IgD-negative memory B cell (primary cell): Measurements from ENCODE around the gene PSMD6. TPM values are rescaled to one million over a fixed set of nuclear protein-coding genes. Genes with fewer than 3 reads are reported as not detected.

Source experiments
- H3K27ac Mint-ChIP-seq, 3 donors: one replicate each; pipeline ENCODE4 v1.8.0; 2020 to 2022; ENCODE audit warnings: mild to moderate bottlenecking in 3 of 3, mixed read lengths in 3 of 3, moderate library complexity in 1 of 3
- H3K27me3 Mint-ChIP-seq: one replicate; pipeline ENCODE4 v1.8.0; 2021; ENCODE audit warnings: mixed read lengths
- H3K36me3 Mint-ChIP-seq: one replicate; pipeline ENCODE4 v1.8.0; 2020; ENCODE audit warnings: mild to moderate bottlenecking, mixed read lengths
- H3K4me1 Mint-ChIP-seq, 3 donors: one replicate each; pipeline ENCODE4 v1.8.0; 2020 to 2022; ENCODE audit warnings: mixed read lengths in 3 of 3, mild to moderate bottlenecking in 1 of 3
- H3K4me3 Mint-ChIP-seq, 4 donors: one replicate each; pipeline ENCODE4 v1.8.0; 2020 to 2022; ENCODE audit warnings: mild to moderate bottlenecking in 4 of 4, mixed read lengths in 4 of 4, moderate library complexity in 3 of 4
- H3K9me3 Mint-ChIP-seq, 3 donors: one replicate each; pipeline ENCODE4 v1.8.0; 2020 to 2021; ENCODE audit warnings: mixed read lengths in 3 of 3, mild to moderate bottlenecking in 1 of 3
- polyA plus RNA-seq: library from polyadenylated mRNA; unstranded; fragments of 300-500 nt; fragmentation: Illumina TruSeq; gene quantifications from one replicate; pipeline ENCODE4 v1.2.3, GENCODE V29; 2021

PSMD6 gene
- polyA plus RNA-seq, 1 donor from 2014 or later, result 97.6 TPM

GRCh38 chr3:64031540-64032508 is 8.5 kb upstream of the PSMD6 start:
- Mint-ChIP-seq H3K27me3 (peaks cover 10% of the 10 kb centered on the region), H3K27ac (no peak overlapping the region)

GRCh38 chr3:64030741-64031140 is 7.4 kb upstream of the PSMD6 start:
- H3K27ac Mint-ChIP-seq, result peak overlapping the region in 1 of 3 donors; percentile 73
- peaks cover 2 to 6% (median 4%) of the 10 kb centered on the region in 3 donors for H3K9me3 Mint-ChIP-seq
- peak overlapping the region; percentile 42 to 93 (median 88) for H3K4me3 Mint-ChIP-seq
- H3K36me3 Mint-ChIP-seq, result no peaks in the 10 kb centered on the region
- peaks cover 10% of the 10 kb centered on the region for H3K27me3 Mint-ChIP-seq
- H3K4me1 Mint-ChIP-seq, result peaks cover 4 to 13% (median 6%) of the 10 kb centered on the region in 3 donors

More at GRCh38 chr3:64031540-64032508, 8.5 kb upstream of the PSMD6 start:
- Mint-ChIP-seq H3K36me3 (no peaks in the 10 kb centered on the region), H3K4me1 (peaks cover 4 to 13% (median 6%) of the 10 kb centered on the region in 3 donors), H3K4me3 (peak overlapping the region in 1 of 4 donors; percentile 2), H3K9me3 (peaks cover 2 to 6% (median 4%) of the 10 kb centered on the region in 3 donors)

GRCh38 chr3:64029287-64029686 is 6.0 kb upstream of the PSMD6 start:
- H3K27ac Mint-ChIP-seq, result no peak overlapping the region
- H3K36me3 Mint-ChIP-seq, result no peaks in the 10 kb centered on the region
- peaks cover under 1 to 3% (median 2%) of the 10 kb centered on the region in 3 donors for H3K9me3 Mint-ChIP-seq
- peaks cover 10% of the 10 kb centered on the region for H3K27me3 Mint-ChIP-seq
- H3K4me1 Mint-ChIP-seq, result peaks cover 4 to 13% (median 6%) of the 10 kb centered on the region in 3 donors
- peak overlapping the region in 1 of 4 donors; percentile 59 for H3K4me3 Mint-ChIP-seq

GRCh38 chr3:64028754-64029153 is 5.5 kb upstream of the PSMD6 start:
- peaks cover 8 to 15% (median 8%) of the 10 kb centered on the region in 3 donors for H3K4me1 Mint-ChIP-seq

GRCh38 chr3:64027658-64028057 is 4.4 kb upstream of the PSMD6 start:
- Mint-ChIP-seq H3K36me3 (no peaks in the 10 kb centered on the region), H3K4me1 (peaks cover 11 to 20% (median 12%) of the 10 kb centered on the region in 3 donors), H3K9me3 (no peaks in the 10 kb centered on the region), H3K27me3 (peaks cover 10% of the 10 kb centered on the region), H3K4me3 (no peak overlapping the region), H3K27ac (peak overlapping the region in 1 of 3 donors; percentile 42)

More at GRCh38 chr3:64028754-64029153, 5.5 kb upstream of the PSMD6 start:
- Mint-ChIP-seq H3K27me3 (peaks cover 10% of the 10 kb centered on the region), H3K27ac (no peak overlapping the region), H3K4me3 (peak overlapping the region in 2 of 4 donors; percentile 13 to 59), H3K36me3 (no peaks in the 10 kb centered on the region), H3K9me3 (no peaks in the 10 kb centered on the region)

GRCh38 chr3:64026346-64026745 is 3.1 kb upstream of the PSMD6 start:
- no peaks in the 10 kb centered on the region for H3K9me3 Mint-ChIP-seq
- H3K4me1 Mint-ChIP-seq, result peaks cover 12 to 18% (median 17%) of the 10 kb centered on the region in 3 donors
- no peak overlapping the region for H3K27ac Mint-ChIP-seq
- peaks cover 8% of the 10 kb centered on the region for H3K27me3 Mint-ChIP-seq
- H3K36me3 Mint-ChIP-seq, result no peaks in the 10 kb centered on the region
- peak overlapping the region in 1 of 4 donors; percentile 30 for H3K4me3 Mint-ChIP-seq

GRCh38 chr3:64023861-64024223 is 548 bp upstream of the PSMD6 start:
- peaks cover 7 to 19% (median 15%) of the 10 kb centered on the region in 3 donors for H3K4me1 Mint-ChIP-seq

GRCh38 chr3:64022451-64023186 is 675 bp downstream of the PSMD6 start:
- Mint-ChIP-seq H3K9me3 (no peaks in the 10 kb centered on the region), H3K27me3 (no peaks in the 10 kb centered on the region), H3K4me1 (peaks cover 7 to 19% (median 15%) of the 10 kb centered on the region in 3 donors), H3K36me3 (peaks cover 3% of the 10 kb centered on the region), H3K27ac (peak overlapping the region; percentile 87 to 94 (median 91)), H3K4me3 (peak overlapping the region; percentile 91 to 96 (median 94))

More at GRCh38 chr3:64023861-64024223, 548 bp upstream of the PSMD6 start:
- Mint-ChIP-seq H3K27me3 (peaks cover 5% of the 10 kb centered on the region), H3K27ac (peak overlapping the region; percentile 87 to 94 (median 91)), H3K4me3 (peak overlapping the region; percentile 91 to 96 (median 94)), H3K36me3 (peaks cover 3% of the 10 kb centered on the region), H3K9me3 (no peaks in the 10 kb centered on the region)

GRCh38 chr3:64021922-64022321 is 1.4 kb downstream of the PSMD6 start:
- no peaks in the 10 kb centered on the region for H3K9me3 Mint-ChIP-seq
- H3K4me1 Mint-ChIP-seq, result peaks cover 11 to 19% (median 15%) of the 10 kb centered on the region in 3 donors
- H3K36me3 Mint-ChIP-seq, result peaks cover 3% of the 10 kb centered on the region
- H3K4me3 Mint-ChIP-seq, result peak overlapping the region; percentile 48 to 96 (median 92)
- H3K27ac Mint-ChIP-seq, result peak overlapping the region; percentile 87 to 94 (median 91)
- no peaks in the 10 kb centered on the region for H3K27me3 Mint-ChIP-seq

GRCh38 chr3:64019879-64020278 is 3.4 kb downstream of the PSMD6 start:
- Mint-ChIP-seq H3K4me1 (peaks cover 13 to 19% (median 15%) of the 10 kb centered on the region in 3 donors), H3K4me3 (no peak overlapping the region), H3K27me3 (no peaks in the 10 kb centered on the region), H3K9me3 (no peaks in the 10 kb centered on the region), H3K36me3 (peaks cover 3% of the 10 kb centered on the region), H3K27ac (no peak overlapping the region)

GRCh38 chr3:64019271-64019670 is 4.0 kb downstream of the PSMD6 start:
- peaks cover 6% of the 10 kb centered on the region for H3K36me3 Mint-ChIP-seq
- H3K9me3 Mint-ChIP-seq, result no peaks in the 10 kb centered on the region
- H3K27me3 Mint-ChIP-seq, result no peaks in the 10 kb centered on the region
- no peak overlapping the region for H3K27ac Mint-ChIP-seq
- no peak overlapping the region for H3K4me3 Mint-ChIP-seq
- H3K4me1 Mint-ChIP-seq, result peaks cover 13 to 20% (median 20%) of the 10 kb centered on the region in 3 donors

- peaks cover 6 to 11% (median 9%) of the 10 kb centered on the region in 3 donors for H3K4me1 Mint-ChIP-seq
- H3K27ac Mint-ChIP-seq, result peak overlapping the region in 2 of 3 donors; percentile 52 to 81
- H3K27me3 Mint-ChIP-seq, result no peaks in the 10 kb centered on the region
- H3K4me3 Mint-ChIP-seq, result peak overlapping the region in 1 of 4 donors; percentile 41
- H3K36me3 Mint-ChIP-seq, result peaks cover 10% of the 10 kb centered on the region
- H3K9me3 Mint-ChIP-seq, result no peaks in the 10 kb centered on the region
Observed at GRCh38 chr3:64016941-64017620, 6.2 kb downstream of the PSMD6 start.

GRCh38 chr3:64011685-64012084 is 11.6 kb downstream of the PSMD6 start:
- Mint-ChIP-seq H3K4me3 (no peak overlapping the region), H3K4me1 (peaks cover 1 to 5% (median 3%) of the 10 kb centered on the region in 3 donors), H3K9me3 (no peaks in the 10 kb centered on the region), H3K27ac (no peak overlapping the region), H3K36me3 (peaks cover 7% of the 10 kb centered on the region), H3K27me3 (no peaks in the 10 kb centered on the region)

GRCh38 chr3:64010199-64010598 is 13.1 kb downstream of the PSMD6 start:
- no peak overlapping the region for H3K27ac Mint-ChIP-seq
- H3K27me3 Mint-ChIP-seq, result no peaks in the 10 kb centered on the region
- H3K4me1 Mint-ChIP-seq, result peaks cover 1 to 5% (median 3%) of the 10 kb centered on the region in 3 donors
- H3K36me3 Mint-ChIP-seq, result peaks cover 7% of the 10 kb centered on the region
- no peak overlapping the region for H3K4me3 Mint-ChIP-seq
- H3K9me3 Mint-ChIP-seq, result no peaks in the 10 kb centered on the region
